AG04450 (cell line): ENCODE results near the gene RALGPS1. TPM values are rescaled to one million over a fixed set of nuclear protein-coding genes. Genes with fewer than 3 reads are reported as not detected.

Source experiments
- CTCF ChIA-PET: fragments of 300-600, 350-600 bp; formaldehyde crosslinking; extraction: SDS; loops from one replicate; lab custom pipeline; 2022; ENCODE audit warnings: antibody characterized with exemption, inconsistent platforms; lab: Charles Lee
- POLR2A ChIA-PET: fragments of 350-600 bp; formaldehyde crosslinking; extraction: SDS; loops from one replicate; lab custom pipeline; 2021; ENCODE audit warnings: antibody characterized with exemption, inconsistent platforms; lab: Yijun Ruan, JAX
- DNase-seq: peaks from one replicate; pipeline ENCODE4 v3.0.0-alpha.2; 2011; ENCODE audit warnings: low read depth, low spot score
- H3K27ac ChIP-seq: one replicate; pipeline ENCODE4 v1.5.1; 2012; ENCODE audit warnings: low read depth, low read length, control low read depth
- H3K27me3 ChIP-seq: one replicate; pipeline ENCODE4 v1.6.0; 2012; ENCODE audit warnings: low read length; ENCODE audit not compliant: control insufficient read depth, insufficient read depth
- H3K4me3 ChIP-seq: 2 replicates; pipeline ENCODE4 v1.5.1; 2011; ENCODE audit warnings: mild to moderate bottlenecking, low read depth, low read length, control low read depth
- H3K9me3 ChIP-seq: 2 replicates; pipeline ENCODE4 v1.5.1; 2012; ENCODE audit warnings: low read length; ENCODE audit not compliant: control insufficient read depth, insufficient read depth
- CTCF ChIP-seq: IDR thresholded peaks from 2 replicates; pipeline ENCODE4 v1.5.1; 2011; ENCODE audit warnings: low read depth, low read length, control low read depth, inconsistent platforms
- polyA plus RNA-seq: library from polyadenylated mRNA; depleted of rRNA; stranded (reverse); fragments of >200 nt; gene quantifications from 2 replicates; pipeline ENCODE4 v1.2.3, GENCODE V29; 2011

RALGPS1 gene
- polyA plus RNA-seq, 1 experiment, result 4.6 TPM

DNA sequence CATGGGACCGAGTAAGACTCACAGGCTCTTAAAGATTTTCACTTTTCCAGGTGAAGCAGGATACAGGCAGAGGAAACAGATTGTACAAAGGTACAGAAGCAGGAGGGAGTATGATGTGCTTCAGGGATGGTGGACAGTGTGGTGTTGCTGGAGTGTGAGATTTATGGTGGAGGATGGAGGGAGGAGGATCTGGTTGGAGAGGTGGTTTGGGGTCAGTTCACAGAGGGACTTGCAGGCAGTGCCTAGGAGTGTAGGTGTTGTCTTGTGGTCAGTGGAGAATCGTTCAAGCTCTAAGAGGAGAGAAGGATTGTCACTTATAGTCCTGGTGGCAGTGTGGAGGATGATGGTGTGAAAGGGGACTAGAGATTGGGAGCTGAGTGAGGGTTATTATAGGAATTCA, 11.8 kb downstream of the RALGPS1 start:
- POLR2A ChIA-PET, result no interaction called here
- H3K4me3 ChIP-seq, result no peak overlapping the region
- peaks cover 9% of the 10 kb centered on the region for H3K27me3 ChIP-seq
- H3K27ac ChIP-seq, result no peak overlapping the region
- no peak for TF ChIP-seq CTCF
- CTCF ChIA-PET, result interaction anchor here (2.0 kb wide), 1 partner anchor 14 kb away, joined by 9 read pairs; no protein-coding TSS in a partner anchor
- H3K9me3 ChIP-seq, result no peaks in the 10 kb centered on the region
- DNase-seq, result no peak

DNA sequence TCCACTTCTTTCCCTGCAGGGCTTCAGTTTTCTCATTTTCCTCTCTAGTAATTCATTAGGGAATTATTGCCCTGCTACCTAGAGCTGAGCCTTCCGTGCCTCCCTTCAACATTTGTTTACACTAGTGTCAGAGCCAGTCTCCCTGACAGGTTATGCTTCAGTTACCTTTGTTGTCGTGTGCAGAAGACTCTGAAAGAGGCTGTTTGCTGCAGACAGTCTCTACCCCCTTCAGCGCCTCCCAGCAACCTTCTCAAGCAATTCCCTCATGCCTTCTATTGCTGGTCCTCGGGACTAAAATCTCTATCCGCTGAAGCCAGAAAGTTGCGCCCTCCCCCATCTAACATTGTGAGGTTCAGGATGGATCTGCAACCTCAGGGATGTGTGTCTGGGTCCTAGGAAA, 12.8 kb downstream of the RALGPS1 start:
- CTCF ChIA-PET, result no interaction called here

DNA sequence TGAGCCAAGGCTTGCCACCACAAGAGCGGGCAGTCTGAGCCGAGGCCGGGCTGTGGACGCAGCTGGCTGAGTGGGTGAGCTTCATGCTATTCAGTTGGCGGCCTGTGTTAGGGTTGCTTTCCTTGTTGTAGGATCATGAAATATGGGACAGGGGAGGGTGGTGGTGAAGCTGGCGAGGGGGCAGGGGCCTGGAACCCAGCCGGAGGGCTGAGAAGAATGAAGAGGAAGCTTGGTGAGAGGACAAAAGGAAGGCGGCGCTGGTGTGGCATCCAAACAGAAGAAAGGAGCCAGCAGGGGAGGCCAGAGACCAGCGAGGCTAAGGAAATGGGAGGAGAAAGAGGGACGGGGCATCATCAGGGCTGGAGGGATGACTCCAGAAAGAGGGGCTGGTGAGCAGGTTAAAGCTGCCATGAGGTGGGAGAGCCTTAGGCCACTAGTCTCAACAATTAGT, 18.3 kb downstream of the RALGPS1 start:
- ChIA-PET POLR2A (no interaction called here), CTCF (no interaction called here)
- no peak for DNase-seq
- peaks cover 6% of the 10 kb centered on the region for H3K27me3 ChIP-seq
- no peak for TF ChIP-seq CTCF
- no peak overlapping the region for H3K4me3 ChIP-seq
- no peaks in the 10 kb centered on the region for H3K9me3 ChIP-seq
- H3K27ac ChIP-seq, result no peak overlapping the region

More for the DNA sequence above, 12.8 kb downstream of the RALGPS1 start:
- DNase-seq, result no peak
- Histone ChIP-seq H3K9me3 (no peaks in the 10 kb centered on the region), H3K4me3 (no peak overlapping the region), H3K27me3 (peaks cover 9% of the 10 kb centered on the region), H3K27ac (no peak overlapping the region)
- no peak for TF ChIP-seq CTCF
- POLR2A ChIA-PET, result no interaction called here

DNA sequence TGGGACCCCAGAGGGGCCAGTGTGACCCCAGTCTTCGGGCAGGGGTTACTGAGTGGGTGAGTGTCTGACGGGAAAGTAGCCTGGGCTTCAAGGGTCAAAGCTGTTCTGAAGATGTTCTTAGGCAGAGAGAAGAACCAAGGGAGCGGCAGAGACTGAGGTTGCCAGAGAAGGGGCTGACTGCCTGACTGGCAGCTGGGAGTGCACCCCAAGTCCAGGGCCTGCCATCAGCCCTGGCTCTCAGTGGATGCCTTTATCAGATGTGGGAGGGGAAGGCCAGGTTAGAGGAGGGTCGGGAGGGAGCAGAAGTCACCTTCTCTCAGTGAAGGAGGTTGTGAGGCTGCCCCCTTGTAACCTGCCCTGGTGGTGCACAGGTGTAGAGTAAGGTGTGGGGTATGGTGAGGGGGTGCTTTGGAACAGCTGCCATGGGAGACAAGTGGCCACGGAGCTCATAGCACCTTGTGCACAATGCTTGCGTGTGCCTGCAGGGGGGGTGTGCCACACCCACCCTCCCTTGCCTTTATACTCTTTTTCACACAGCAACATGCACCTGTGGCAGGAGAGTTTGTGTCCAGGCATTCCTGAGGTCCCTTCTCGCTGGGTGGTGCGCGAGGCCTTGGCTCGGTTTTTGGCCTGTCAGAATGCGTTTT, 18.9 kb downstream of the RALGPS1 start:
- no peak for DNase-seq
- CTCF ChIA-PET, result no interaction called here
- Histone ChIP-seq H3K9me3 (no peaks in the 10 kb centered on the region), H3K4me3 (no peak overlapping the region), H3K27ac (no peak overlapping the region), H3K27me3 (peaks cover 3% of the 10 kb centered on the region)
- POLR2A ChIA-PET, result no interaction called here
- no peak for TF ChIP-seq CTCF

GRCh38 chr9:126934441-126934840, 19.9 kb downstream of the RALGPS1 start:
- no peak for DNase-seq
- Histone ChIP-seq H3K9me3 (no peaks in the 10 kb centered on the region), H3K27ac (no peak overlapping the region), H3K4me3 (no peak overlapping the region), H3K27me3 (peaks cover 3% of the 10 kb centered on the region)
- ChIA-PET POLR2A (interaction anchor here (0.6 kb wide), 1 partner anchor 85 kb away, joined by 4 read pairs; no protein-coding TSS in a partner anchor), CTCF (interaction anchor here (1.7 kb wide), 1 partner anchor 264 kb away, joined by 9 read pairs; no protein-coding TSS in a partner anchor)
- TF ChIP-seq CTCF, result no peak
